Activated B cell treated with CpG ODN at 0.5 μM for 24 hours (primary cell): ENCODE measurements around the gene ANKRD27. TPM values are rescaled to one million over a fixed set of nuclear protein-coding genes. Genes with fewer than 3 reads are reported as not detected.
A peak's percentile ranks its signal among the peaks of the same experiment; 100 is the strongest.

Experiments
- ATAC-seq: fragments of 200-7000 bp; cut with Tn5 transposase; one replicate; pipeline ENCODE4 v1.10.0; 2021; ENCODE audit warnings: low read depth, mild to moderate bottlenecking, moderate library complexity
- CTCF ChIA-PET: fragments of 350-600 bp; sonication (Branson Sonifier 250); formaldehyde crosslinking; loops from one replicate; lab custom pipeline; 2021; ENCODE audit warnings: antibody characterized with exemption; lab: Charles Lee
- POLR2A ChIA-PET: fragments of 350-600 bp; sonication (Branson Sonifier 250); formaldehyde crosslinking; loops from one replicate; lab custom pipeline; 2021; ENCODE audit warnings: antibody characterized with exemption; lab: Charles Lee
- DNase-seq: peaks from one replicate; pipeline ENCODE4 v3.0.0; 2022
- H3K27ac Mint-ChIP-seq: one replicate; pipeline ENCODE4 v1.8.0; 2020; ENCODE audit warnings: mixed read lengths
- H3K27me3 Mint-ChIP-seq: one replicate; pipeline ENCODE4 v1.8.0; 2021; ENCODE audit warnings: mixed read lengths
- H3K36me3 Mint-ChIP-seq: one replicate; pipeline ENCODE4 v1.8.0; 2021; ENCODE audit warnings: low read depth, mixed read lengths
- H3K4me1 Mint-ChIP-seq: one replicate; pipeline ENCODE4 v1.8.0; 2021; ENCODE audit warnings: mixed read lengths
- H3K4me3 Mint-ChIP-seq: one replicate; pipeline ENCODE4 v1.8.0; 2020; ENCODE audit warnings: mild to moderate bottlenecking, mixed read lengths
- H3K9me3 Mint-ChIP-seq: one replicate; pipeline ENCODE4 v1.8.0; 2020; ENCODE audit warnings: mixed read lengths
- intact Hi-C: fragments of 100-400 bp; cut with micrococcal nuclease; formaldehyde crosslinking; loops from one replicate; pipeline ENCODE4 v1.15.1; 2024
- total RNA-seq: library from RNA; stranded (reverse); gene quantifications from 2 replicates; pipeline ENCODE4 v1.2.3, GENCODE V29; 2022
- TF ChIP-seq, protein P1 (sequence below): fragments of 200-600 bp; IDR thresholded peaks from one replicate; pipeline ENCODE4 v1.8.0; 2022; ENCODE audit warnings: antibody characterized with exemption, mild to moderate bottlenecking

ANKRD27 gene
- total RNA-seq, 1 donor from 2014 or later: 44.7 TPM

DNA sequence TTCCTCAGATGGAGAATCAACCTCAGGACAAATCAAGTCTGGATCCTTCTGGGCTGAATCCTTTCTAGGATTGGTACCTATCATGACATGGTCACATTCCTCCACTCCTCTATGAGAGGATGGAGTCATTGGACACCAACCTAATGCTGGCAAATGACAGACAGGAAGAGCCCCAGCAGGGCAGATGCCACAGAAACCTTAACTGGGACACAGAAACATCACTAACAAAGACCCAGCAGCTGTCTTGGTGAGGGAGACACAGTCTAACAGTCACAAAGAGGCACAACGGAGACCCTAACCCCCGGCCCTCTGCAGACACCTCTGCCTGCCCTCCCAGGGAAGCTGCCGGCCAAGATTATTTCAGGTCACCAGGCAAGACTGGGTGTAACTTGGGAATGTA lies 2.1 kb downstream of the ANKRD27 start:
- no peaks in the 10 kb centered on the region for H3K9me3 Mint-ChIP-seq
- peak overlapping the region; percentile 91 for H3K4me3 Mint-ChIP-seq
- ChIA-PET CTCF (no interaction called here), POLR2A (no interaction called here)
- DNase-seq: no peak
- ATAC-seq: no peak
- intact Hi-C loops: loop anchor here (10.0 kb wide), 2 partner anchors 392 to 702 kb away; partner anchors contain the start of genes CEBPG and RHPN2
- peaks cover 34% of the 10 kb centered on the region for H3K4me1 Mint-ChIP-seq
- H3K36me3 Mint-ChIP-seq: peaks cover 10% of the 10 kb centered on the region
- H3K27ac Mint-ChIP-seq: no peak overlapping the region
- TF ChIP-seq, protein P1, sequence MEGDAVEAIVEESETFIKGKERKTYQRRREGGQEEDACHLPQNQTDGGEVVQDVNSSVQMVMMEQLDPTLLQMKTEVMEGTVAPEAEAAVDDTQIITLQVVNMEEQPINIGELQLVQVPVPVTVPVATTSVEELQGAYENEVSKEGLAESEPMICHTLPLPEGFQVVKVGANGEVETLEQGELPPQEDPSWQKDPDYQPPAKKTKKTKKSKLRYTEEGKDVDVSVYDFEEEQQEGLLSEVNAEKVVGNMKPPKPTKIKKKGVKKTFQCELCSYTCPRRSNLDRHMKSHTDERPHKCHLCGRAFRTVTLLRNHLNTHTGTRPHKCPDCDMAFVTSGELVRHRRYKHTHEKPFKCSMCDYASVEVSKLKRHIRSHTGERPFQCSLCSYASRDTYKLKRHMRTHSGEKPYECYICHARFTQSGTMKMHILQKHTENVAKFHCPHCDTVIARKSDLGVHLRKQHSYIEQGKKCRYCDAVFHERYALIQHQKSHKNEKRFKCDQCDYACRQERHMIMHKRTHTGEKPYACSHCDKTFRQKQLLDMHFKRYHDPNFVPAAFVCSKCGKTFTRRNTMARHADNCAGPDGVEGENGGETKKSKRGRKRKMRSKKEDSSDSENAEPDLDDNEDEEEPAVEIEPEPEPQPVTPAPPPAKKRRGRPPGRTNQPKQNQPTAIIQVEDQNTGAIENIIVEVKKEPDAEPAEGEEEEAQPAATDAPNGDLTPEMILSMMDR: no peak
- H3K27me3 Mint-ChIP-seq: peaks cover 10% of the 10 kb centered on the region

DNA sequence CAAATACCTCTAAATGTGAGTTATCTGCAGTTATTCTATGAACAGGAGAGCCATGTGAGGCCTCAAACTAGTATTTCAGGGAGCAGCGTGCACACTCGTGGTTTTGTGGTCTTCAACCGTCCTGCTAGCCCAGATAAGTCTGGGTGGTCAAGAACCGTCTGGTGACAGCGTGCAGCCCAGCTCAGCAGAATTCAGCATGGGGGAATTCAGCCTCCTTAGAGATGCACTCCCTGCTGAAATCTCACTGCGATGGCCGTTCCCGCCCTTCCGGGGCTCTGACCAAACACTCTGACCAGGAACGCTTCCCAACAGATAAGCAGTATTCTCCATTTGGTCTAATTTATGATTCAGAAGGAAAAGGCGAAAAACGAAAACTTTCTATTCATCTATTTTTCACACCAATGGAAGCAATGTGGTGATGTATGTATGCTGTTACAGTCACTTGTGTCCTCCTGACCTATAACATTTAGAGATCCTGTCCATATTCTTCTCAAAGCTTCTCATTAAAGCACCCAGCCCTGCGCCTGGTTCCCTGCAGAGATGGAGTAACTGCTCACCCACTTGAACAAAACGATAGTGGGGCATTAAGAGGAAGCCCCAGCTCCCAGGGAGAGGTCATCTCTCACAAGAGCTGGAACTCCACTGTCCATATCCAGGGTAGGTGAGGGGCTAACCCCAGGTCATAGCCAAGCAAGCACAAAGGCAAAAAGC lies 2.9 kb downstream of the ANKRD27 start:
- peaks cover 29% of the 10 kb centered on the region for H3K4me1 Mint-ChIP-seq
- TF ChIP-seq, protein P1: no peak
- H3K9me3 Mint-ChIP-seq: no peaks in the 10 kb centered on the region
- H3K4me3 Mint-ChIP-seq: peak overlapping the region; percentile 11
- ATAC-seq (no peak), DNase-seq (no peak)
- peaks cover 2% of the 10 kb centered on the region for H3K27me3 Mint-ChIP-seq
- H3K27ac Mint-ChIP-seq: no peak overlapping the region
- H3K36me3 Mint-ChIP-seq: peaks cover 10% of the 10 kb centered on the region
- intact Hi-C loops: loop anchor here (10.0 kb wide), 2 partner anchors 393 to 703 kb away; partner anchors contain the start of genes CEBPG and RHPN2
- ChIA-PET CTCF (no interaction called here), POLR2A (no interaction called here)

DNA sequence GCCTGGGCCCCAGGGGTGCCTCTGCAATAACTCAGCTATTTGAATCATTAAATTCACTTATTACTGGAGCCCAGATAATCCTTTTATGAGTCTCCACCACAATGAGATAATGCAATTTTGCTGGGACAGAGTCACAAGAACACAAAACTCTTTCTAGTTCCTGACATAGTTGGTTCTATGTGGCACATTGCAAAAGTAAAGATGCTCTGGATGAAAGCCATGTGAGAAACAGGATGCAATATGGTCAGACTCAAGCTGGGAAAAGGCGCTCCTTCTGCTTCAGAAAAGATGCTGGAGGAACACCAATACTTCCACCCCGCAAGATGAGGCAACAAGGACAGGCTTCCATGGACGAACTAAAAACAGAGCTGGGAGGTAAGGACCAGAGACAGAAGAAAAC lies 5.7 kb downstream of the ANKRD27 start:
- ChIA-PET CTCF (no interaction called here), POLR2A (no interaction called here)
- TF ChIP-seq, protein P1: no peak
- Mint-ChIP-seq H3K36me3 (peaks cover 18% of the 10 kb centered on the region), H3K27ac (no peak overlapping the region), H3K4me3 (no peak overlapping the region), H3K27me3 (no peaks in the 10 kb centered on the region), H3K4me1 (peaks cover 29% of the 10 kb centered on the region), H3K9me3 (no peaks in the 10 kb centered on the region)
- intact Hi-C loops: no loop called here
- ATAC-seq (no peak), DNase-seq (no peak)

DNA sequence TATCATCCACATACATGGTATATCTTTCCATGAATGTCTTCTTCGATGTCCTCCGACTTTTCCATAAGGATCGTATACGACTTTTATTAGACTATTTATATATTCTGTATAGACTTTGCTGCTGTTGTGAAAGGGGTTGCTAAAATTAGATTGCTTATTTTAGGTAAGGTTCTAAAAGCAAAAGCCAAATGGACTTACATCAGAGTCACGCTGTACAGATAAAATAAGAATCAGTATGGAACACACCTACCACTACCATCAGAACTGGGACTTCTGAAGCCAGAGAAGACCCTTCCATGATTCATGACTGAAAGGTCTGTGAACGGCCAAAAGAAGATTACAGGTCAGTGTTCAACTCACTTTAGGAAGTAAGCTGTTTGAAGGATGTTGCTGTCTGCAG lies 8.9 kb downstream of the ANKRD27 start:
- Mint-ChIP-seq H3K27me3 (no peaks in the 10 kb centered on the region), H3K36me3 (peaks cover 14% of the 10 kb centered on the region), H3K27ac (no peak overlapping the region), H3K4me3 (no peak overlapping the region), H3K4me1 (peaks cover 13% of the 10 kb centered on the region), H3K9me3 (no peaks in the 10 kb centered on the region)
- ChIA-PET CTCF (no interaction called here), POLR2A (interaction anchor here (0.7 kb wide), 1 partner anchor 9 kb away, joined by 3 read pairs; no protein-coding TSS in a partner anchor)
- intact Hi-C loops: no loop called here
- ATAC-seq (no peak), DNase-seq (no peak)
- TF ChIP-seq, protein P1: no peak

DNA sequence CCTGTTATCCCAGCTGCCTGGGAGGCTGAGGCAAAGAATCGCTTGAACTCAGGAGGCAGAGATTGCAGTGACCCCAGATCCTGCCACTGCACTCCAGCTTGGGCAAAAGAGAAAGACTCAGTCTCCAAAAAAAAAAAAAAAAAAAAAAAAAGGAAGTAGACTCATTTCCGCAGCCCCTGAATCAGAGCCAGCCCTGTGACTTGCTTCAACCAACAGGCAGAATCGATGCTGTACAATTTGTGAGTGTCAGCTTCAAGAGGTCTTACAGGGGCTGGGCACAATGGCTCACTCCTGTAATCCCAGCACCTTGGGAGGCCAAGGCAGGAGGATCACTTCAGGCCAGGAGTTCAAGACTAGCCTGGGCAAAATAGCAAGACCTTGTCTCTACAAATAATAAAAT lies 12.8 kb downstream of the ANKRD27 start:
- ATAC-seq: peak; percentile 54
- Mint-ChIP-seq H3K27me3 (no peaks in the 10 kb centered on the region), H3K9me3 (no peaks in the 10 kb centered on the region), H3K36me3 (peaks cover 22% of the 10 kb centered on the region), H3K27ac (no peak overlapping the region), H3K4me1 (peaks cover 5% of the 10 kb centered on the region), H3K4me3 (no peak overlapping the region)
- TF ChIP-seq, protein P1: no peak
- ChIA-PET POLR2A (no interaction called here), CTCF (no interaction called here)
- intact Hi-C loops: no loop called here
- no peak for DNase-seq
